DND-41 (cell line): ENCODE measurements around the gene MYO1H.

ENCODE experiments used
- EZH2 ChIP-seq: IDR thresholded peaks from 3 replicates; pipeline ENCODE4 v1.6.1; 2012; ENCODE audit warnings: borderline replicate concordance, low read depth, mild to moderate bottlenecking, moderate library complexity, low read length, inconsistent platforms; ENCODE audit not compliant: severe bottlenecking
- TF ChIP-seq, protein P1 (sequence below): IDR thresholded peaks from 2 replicates; pipeline ENCODE4 v1.5.1; 2012; ENCODE audit warnings: borderline replicate concordance, low read length, moderate library complexity, mild to moderate bottlenecking; ENCODE audit not compliant: poor library complexity, severe bottlenecking; ENCODE audit errors: extremely low read depth

DNA sequence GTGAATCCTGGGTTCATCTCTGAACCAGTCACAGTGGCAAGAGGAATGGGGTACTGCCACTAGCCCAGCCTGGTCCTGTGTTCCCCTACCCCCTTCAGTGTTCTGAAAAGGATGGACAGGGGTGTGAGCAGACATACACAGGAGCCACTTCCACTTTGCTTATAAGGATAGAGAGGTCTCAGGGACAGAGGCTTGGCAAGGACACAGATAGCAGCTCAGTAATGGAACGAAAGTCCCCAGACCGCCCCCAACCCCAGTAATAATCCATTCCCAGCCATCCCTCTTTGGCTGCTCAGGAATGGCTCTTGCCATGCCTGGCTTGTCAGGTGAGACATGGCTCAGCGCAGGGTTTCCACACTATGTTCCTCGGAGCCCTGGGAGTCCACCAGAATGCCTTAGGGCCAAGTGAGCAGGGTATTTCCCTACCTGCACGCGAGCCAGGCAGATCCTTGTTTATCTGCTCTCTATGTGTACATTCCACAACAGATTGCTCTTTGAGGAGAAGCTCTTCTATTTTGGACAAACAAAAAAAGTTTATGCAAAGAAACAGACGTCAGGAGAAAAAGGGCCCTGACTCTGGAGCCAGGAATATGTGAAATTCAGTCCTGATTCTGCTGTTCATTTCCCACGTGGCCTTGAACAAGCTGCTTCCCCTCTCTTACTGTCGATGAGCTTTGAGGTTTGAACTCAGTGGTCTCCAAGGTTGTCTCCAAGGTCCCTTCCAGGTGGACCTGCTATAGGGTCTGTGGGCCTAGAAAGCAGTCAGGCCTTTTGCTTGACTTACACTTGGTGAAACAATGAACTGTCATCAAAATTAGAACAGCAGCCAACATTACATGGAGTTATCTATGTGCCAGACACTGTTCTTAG lies 139.7 kb downstream of the MYO1H start:
- TF ChIP-seq, protein P1, sequence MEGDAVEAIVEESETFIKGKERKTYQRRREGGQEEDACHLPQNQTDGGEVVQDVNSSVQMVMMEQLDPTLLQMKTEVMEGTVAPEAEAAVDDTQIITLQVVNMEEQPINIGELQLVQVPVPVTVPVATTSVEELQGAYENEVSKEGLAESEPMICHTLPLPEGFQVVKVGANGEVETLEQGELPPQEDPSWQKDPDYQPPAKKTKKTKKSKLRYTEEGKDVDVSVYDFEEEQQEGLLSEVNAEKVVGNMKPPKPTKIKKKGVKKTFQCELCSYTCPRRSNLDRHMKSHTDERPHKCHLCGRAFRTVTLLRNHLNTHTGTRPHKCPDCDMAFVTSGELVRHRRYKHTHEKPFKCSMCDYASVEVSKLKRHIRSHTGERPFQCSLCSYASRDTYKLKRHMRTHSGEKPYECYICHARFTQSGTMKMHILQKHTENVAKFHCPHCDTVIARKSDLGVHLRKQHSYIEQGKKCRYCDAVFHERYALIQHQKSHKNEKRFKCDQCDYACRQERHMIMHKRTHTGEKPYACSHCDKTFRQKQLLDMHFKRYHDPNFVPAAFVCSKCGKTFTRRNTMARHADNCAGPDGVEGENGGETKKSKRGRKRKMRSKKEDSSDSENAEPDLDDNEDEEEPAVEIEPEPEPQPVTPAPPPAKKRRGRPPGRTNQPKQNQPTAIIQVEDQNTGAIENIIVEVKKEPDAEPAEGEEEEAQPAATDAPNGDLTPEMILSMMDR: no peak
- TF ChIP-seq EZH2: no peak
